ENCODE data around the gene TRUB1.

GRCh38 chr10:114943000-114943399 lies 5.0 kb downstream of the TRUB1 start:
- no peak for TF ChIP-seq POLR2A (IDR thresholded peaks at IDR 0.05)
- TF ChIP-seq CTCF (IDR thresholded peaks at IDR 0.05): no peak
